Measurements from ENCODE around the gene EVI5L. TPM values are rescaled to one million over a fixed set of nuclear protein-coding genes. Genes with fewer than 3 reads are reported as not detected.
"Not testable (repeated sequence)": the region's sequence is repeated elsewhere in the genome, so short reads cannot be mapped to it uniquely, and the experiment has no call there.

EVI5L gene
- total and polyA plus RNA-seq, 9 donors: 5.1 to 15.9 (median 10.9) TPM

- 81 to 86% (median 83%) methylated on average over 8 of the region's 8 CpGs for WGBS, 3 donors
- intact Hi-C loops (cut with DNase I): no loop called here
- Histone ChIP-seq H3K27ac (no peak overlapping the region), H3K4me1 (ENCODE audit: insufficient read depth) (no peaks in the 10 kb centered on the region), H3K4me3 (no peak overlapping the region), H3K36me3 (no peaks in the 10 kb centered on the region), H3K27me3 (no peaks in the 10 kb centered on the region), H3K9me3 (no peaks in the 10 kb centered on the region)
- no peak for DNase-seq
- TF ChIP-seq, protein P1, sequence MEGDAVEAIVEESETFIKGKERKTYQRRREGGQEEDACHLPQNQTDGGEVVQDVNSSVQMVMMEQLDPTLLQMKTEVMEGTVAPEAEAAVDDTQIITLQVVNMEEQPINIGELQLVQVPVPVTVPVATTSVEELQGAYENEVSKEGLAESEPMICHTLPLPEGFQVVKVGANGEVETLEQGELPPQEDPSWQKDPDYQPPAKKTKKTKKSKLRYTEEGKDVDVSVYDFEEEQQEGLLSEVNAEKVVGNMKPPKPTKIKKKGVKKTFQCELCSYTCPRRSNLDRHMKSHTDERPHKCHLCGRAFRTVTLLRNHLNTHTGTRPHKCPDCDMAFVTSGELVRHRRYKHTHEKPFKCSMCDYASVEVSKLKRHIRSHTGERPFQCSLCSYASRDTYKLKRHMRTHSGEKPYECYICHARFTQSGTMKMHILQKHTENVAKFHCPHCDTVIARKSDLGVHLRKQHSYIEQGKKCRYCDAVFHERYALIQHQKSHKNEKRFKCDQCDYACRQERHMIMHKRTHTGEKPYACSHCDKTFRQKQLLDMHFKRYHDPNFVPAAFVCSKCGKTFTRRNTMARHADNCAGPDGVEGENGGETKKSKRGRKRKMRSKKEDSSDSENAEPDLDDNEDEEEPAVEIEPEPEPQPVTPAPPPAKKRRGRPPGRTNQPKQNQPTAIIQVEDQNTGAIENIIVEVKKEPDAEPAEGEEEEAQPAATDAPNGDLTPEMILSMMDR (IDR thresholded peaks at IDR 0.05): no peak
- TF ChIP-seq POLR2A (IDR thresholded peaks at IDR 0.05) (no peak), EP300 (IDR thresholded peaks at IDR 0.05) (no peak)
Observed at GRCh38 chr19:7885818-7886217, 55.8 kb downstream of the EVI5L start.

DNA sequence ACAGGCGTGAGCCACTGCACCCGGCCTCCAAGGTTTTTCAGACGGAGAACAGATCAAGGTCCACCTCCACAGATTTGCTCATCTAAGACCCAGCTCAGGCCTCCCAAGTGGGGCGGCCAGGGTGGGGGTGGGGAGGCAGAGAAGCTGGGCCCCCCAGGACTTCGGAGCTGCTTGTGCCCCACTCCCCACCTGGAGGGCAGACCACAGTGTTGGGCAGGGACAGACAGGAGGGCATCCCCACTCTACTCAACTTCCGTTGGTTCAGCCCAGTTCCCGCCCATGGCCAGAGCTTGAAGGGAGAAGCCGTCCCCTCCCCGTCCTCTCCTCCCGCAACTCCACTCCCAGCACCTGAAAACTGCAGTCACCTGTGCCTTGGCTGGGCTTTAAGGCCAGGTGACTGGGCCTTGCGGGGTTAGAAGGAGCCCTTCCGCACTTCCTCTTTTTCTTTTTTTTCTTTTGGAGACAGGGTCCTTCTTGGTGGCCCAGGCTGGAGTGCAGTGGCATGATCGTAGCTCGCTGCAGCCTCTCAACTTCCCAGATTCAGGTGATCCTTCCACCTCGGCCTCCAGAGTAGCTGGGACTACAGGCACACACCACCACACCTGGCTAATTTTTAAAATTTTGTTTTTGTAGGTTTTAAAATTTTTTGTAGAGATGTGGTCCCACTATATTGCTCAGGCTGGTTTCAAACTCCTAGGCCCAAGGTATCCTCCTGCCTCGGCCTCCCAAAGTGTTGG is 57.6 kb downstream of the EVI5L start:
- intact Hi-C loops (cut with DNase I): no loop called here
- Histone ChIP-seq H3K4me3 (no peak overlapping the region), H3K27ac (no peak overlapping the region), H3K4me1 (ENCODE audit: insufficient read depth) (no peaks in the 10 kb centered on the region), H3K27me3 (no peaks in the 10 kb centered on the region), H3K36me3 (no peaks in the 10 kb centered on the region), H3K9me3 (no peaks in the 10 kb centered on the region)
- DNase-seq: no peak
- TF ChIP-seq EP300 (IDR thresholded peaks at IDR 0.05) (no peak), POLR2A (IDR thresholded peaks at IDR 0.05) (no peak)
- TF ChIP-seq, protein P1 (IDR thresholded peaks at IDR 0.05): no peak
- WGBS, 3 donors: 82 to 86% (median 83%) methylated on average over 16 of the region's 16 CpGs

- H3K9me3 ChIP-seq: no peaks in the 10 kb centered on the region
- H3K4me1 ChIP-seq (ENCODE audit: insufficient read depth): no peaks in the 10 kb centered on the region
- intact Hi-C loops (cut with DNase I): no loop called here
- H3K27me3 ChIP-seq: no peaks in the 10 kb centered on the region
- 11 to 21% (median 11%) methylated on average over 25 to 53 of the region's 53 CpGs for WGBS, 3 donors
- TF ChIP-seq EP300 (IDR thresholded peaks at IDR 0.05) (no peak), POLR2A (IDR thresholded peaks at IDR 0.05) (no peak)
- TF ChIP-seq, protein P1 (IDR thresholded peaks at IDR 0.05): no peak
- no peak within 1 kb of the TSS for H3K27ac ChIP-seq
- no peaks in the 10 kb centered on the region for H3K36me3 ChIP-seq
- no peak within 1 kb of the TSS for H3K4me3 ChIP-seq
- peak in 3 of 5 donors; percentile 17 to 43 (median 33) for DNase-seq
Observed at GRCh38 chr19:7888145-7888825, 58.3 kb downstream of the EVI5L start, which contains the start of gene LRRC8E. Gene LRRC8E (plus strand): TSS chr19:7888510. CDS start chr19:7895604, 7,094 bp downstream.

GRCh38 chr19:7888826-7889217 is 58.8 kb downstream of the EVI5L start:
- WGBS, 3 donors: 73 to 85% (median 76%) methylated on average over 6 to 8 of the region's 8 CpGs
- Histone ChIP-seq H3K36me3 (no peaks in the 10 kb centered on the region), H3K27ac (no peak overlapping the region), H3K4me1 (ENCODE audit: insufficient read depth) (no peaks in the 10 kb centered on the region), H3K9me3 (no peaks in the 10 kb centered on the region), H3K4me3 (no peak overlapping the region), H3K27me3 (no peaks in the 10 kb centered on the region)
- DNase-seq: no peak
- intact Hi-C loops (cut with DNase I): no loop called here
- TF ChIP-seq, protein P1 (IDR thresholded peaks at IDR 0.05): no peak
- TF ChIP-seq POLR2A (IDR thresholded peaks at IDR 0.05) (no peak), EP300 (IDR thresholded peaks at IDR 0.05) (no peak)

- not testable (repeated sequence) for H3K27ac ChIP-seq, H3K9me3 ChIP-seq
- 71 to 73% (median 71%) methylated on average over 18 of the region's 18 CpGs for WGBS, 3 donors
Observed at GRCh38 chr19:7893362-7894101, 63.5 kb downstream of the EVI5L start.

More at GRCh38 chr19:7893362-7894101, 63.5 kb downstream of the EVI5L start:
- DNase-seq; H3K4me3 ChIP-seq; H3K4me1 ChIP-seq (ENCODE audit: insufficient read depth); intact Hi-C loops (cut with DNase I); H3K36me3 ChIP-seq; H3K27me3 ChIP-seq: not testable (repeated sequence)
